ENCODE measurements around the gene TBXAS1.

DNA sequence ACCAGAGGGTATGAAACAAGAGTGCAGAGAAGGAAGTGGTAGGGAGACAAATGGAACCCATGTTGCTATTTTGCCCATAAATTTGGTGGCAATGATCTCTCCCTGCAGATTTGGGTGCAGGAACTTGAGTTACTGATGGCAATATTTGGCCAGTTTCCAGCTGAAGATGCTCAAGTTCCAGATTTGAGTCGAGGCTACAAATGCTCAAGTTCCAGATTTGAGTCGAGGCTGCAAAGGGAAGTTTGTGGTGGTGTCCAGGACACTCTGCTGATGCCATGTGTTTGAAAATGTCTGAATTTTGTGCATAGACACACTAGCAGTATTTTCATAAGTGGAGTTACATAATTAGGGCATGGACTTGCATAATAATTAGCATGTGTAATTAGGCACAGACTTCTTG is 40.8 kb downstream of the TBXAS1 start:
- TF ChIP-seq, protein P1, sequence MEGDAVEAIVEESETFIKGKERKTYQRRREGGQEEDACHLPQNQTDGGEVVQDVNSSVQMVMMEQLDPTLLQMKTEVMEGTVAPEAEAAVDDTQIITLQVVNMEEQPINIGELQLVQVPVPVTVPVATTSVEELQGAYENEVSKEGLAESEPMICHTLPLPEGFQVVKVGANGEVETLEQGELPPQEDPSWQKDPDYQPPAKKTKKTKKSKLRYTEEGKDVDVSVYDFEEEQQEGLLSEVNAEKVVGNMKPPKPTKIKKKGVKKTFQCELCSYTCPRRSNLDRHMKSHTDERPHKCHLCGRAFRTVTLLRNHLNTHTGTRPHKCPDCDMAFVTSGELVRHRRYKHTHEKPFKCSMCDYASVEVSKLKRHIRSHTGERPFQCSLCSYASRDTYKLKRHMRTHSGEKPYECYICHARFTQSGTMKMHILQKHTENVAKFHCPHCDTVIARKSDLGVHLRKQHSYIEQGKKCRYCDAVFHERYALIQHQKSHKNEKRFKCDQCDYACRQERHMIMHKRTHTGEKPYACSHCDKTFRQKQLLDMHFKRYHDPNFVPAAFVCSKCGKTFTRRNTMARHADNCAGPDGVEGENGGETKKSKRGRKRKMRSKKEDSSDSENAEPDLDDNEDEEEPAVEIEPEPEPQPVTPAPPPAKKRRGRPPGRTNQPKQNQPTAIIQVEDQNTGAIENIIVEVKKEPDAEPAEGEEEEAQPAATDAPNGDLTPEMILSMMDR (IDR thresholded peaks at IDR 0.05), result no peak
- TF ChIP-seq POLR2A (IDR thresholded peaks at IDR 0.05), result no peak

Measured in heart left ventricle (tissue), 13 donors.